HepG2 (cell line): ENCODE results near the gene ROBO3. TPM values are rescaled to one million over a fixed set of nuclear protein-coding genes. Genes with fewer than 3 reads are reported as not detected.
A peak's percentile ranks its signal among the peaks of the same experiment; 100 is the strongest.

Source experiments
- AGO1 ChIP-seq: fragments of 200-400 bp; formaldehyde crosslinking; IDR thresholded peaks from 2 replicates; pipeline ENCODE4 v1.6.1; 2017; ENCODE audit warnings: mild to moderate bottlenecking, low read depth, low read length, moderate library complexity; ENCODE audit not compliant: poor library complexity, severe bottlenecking
- FOSL1 ChIP-seq: sonication (generic); formaldehyde crosslinking; IDR thresholded peaks from 2 replicates; pipeline ENCODE4 v1.9.0; 2021; ENCODE audit warnings: missing genetic modification reagents, borderline replicate concordance
- HCFC1 ChIP-seq: fragments of 150-350 bp; IDR thresholded peaks from 2 replicates; pipeline ENCODE4 v1.6.1; 2014; ENCODE audit warnings: low read depth, low read length
- HOXA7 ChIP-seq: sonication (generic); formaldehyde crosslinking; IDR thresholded peaks from 2 replicates; pipeline ENCODE4 v1.8.1; 2022; ENCODE audit warnings: mild to moderate bottlenecking, missing genetic modification reagents, moderate library complexity
- KAT2B ChIP-seq: fragments of 150-350 bp; IDR thresholded peaks from 2 replicates; pipeline ENCODE4 v1.6.1; 2014; ENCODE audit warnings: low read depth, low read length, borderline replicate concordance
- MTF1 ChIP-seq: sonication (generic); formaldehyde crosslinking; IDR thresholded peaks from 2 replicates; pipeline ENCODE4 v1.5.0; 2020; ENCODE audit warnings: missing genetic modification reagents
- NCOR1 ChIP-seq: fragments of 200-600 bp; sonication (generic); IDR thresholded peaks from 2 replicates; pipeline ENCODE4 v1.7.0; 2017; ENCODE audit warnings: antibody characterized with exemption, low read length, borderline replicate concordance
- NONO ChIP-seq, 2 experiments: fragments of 450-650 bp in 1 of 2; sonication (generic) in 1 of 2; formaldehyde crosslinking in 1 of 2; IDR thresholded peaks in 1 of 2; conservative IDR thresholded peaks in 1 of 2; 2 replicates each; pipeline versions ENCODE4 v1.6.1 to v1.8.0; 2017 to 2022; ENCODE audit warnings: mild to moderate bottlenecking in 1 of 2, missing genetic modification reagents in 1 of 2, moderate library complexity in 1 of 2
- PAX8 ChIP-seq: sonication (generic); formaldehyde crosslinking; IDR thresholded peaks from 2 replicates; pipeline ENCODE4 v1.8.0; 2022; ENCODE audit warnings: mild to moderate bottlenecking, missing genetic modification reagents, borderline replicate concordance
- SMYD3 ChIP-seq: sonication (generic); formaldehyde crosslinking; IDR thresholded peaks from 2 replicates; pipeline ENCODE4 v1.8.1; 2023; ENCODE audit warnings: mild to moderate bottlenecking, missing genetic modification reagents
- ZKSCAN5 ChIP-seq: sonication (generic); formaldehyde crosslinking; IDR thresholded peaks from 2 replicates; pipeline ENCODE4 v1.5.1; 2020; ENCODE audit warnings: mild to moderate bottlenecking, missing genetic modification reagents
- ZNF138 ChIP-seq: sonication (generic); formaldehyde crosslinking; IDR thresholded peaks from 2 replicates; pipeline ENCODE4 v1.5.0; 2020; ENCODE audit warnings: mild to moderate bottlenecking, low read depth, missing genetic modification reagents
- ZNF24 ChIP-seq: fragments of 450-650 bp; IDR thresholded peaks from 2 replicates; pipeline ENCODE4 v1.6.1; 2017; ENCODE audit warnings: antibody characterized with exemption, mild to moderate bottlenecking
- ZNF33B ChIP-seq: sonication (generic); formaldehyde crosslinking; IDR thresholded peaks from 2 replicates; pipeline ENCODE4 v1.5.1; 2020; ENCODE audit warnings: mild to moderate bottlenecking, missing genetic modification reagents
- ZNF607 ChIP-seq: sonication (generic); formaldehyde crosslinking; IDR thresholded peaks from 2 replicates; pipeline ENCODE4 v1.5.1; 2020; ENCODE audit warnings: missing genetic modification reagents, mild to moderate bottlenecking, borderline replicate concordance
- ZNF709 ChIP-seq: sonication (generic); formaldehyde crosslinking; IDR thresholded peaks from 2 replicates; pipeline ENCODE4 v1.5.0; 2020; ENCODE audit warnings: mild to moderate bottlenecking, missing genetic modification reagents
- ZNF75D ChIP-seq: sonication (generic); formaldehyde crosslinking; IDR thresholded peaks from 2 replicates; pipeline ENCODE4 v1.8.1; 2023; ENCODE audit warnings: missing genetic modification reagents, mild to moderate bottlenecking, borderline replicate concordance
- polyA plus RNA-seq, 8 experiments: library from polyadenylated mRNA; depleted of rRNA in 3 of 8; stranded (reverse) in 7 of 8; unstranded in 1 of 8; fragments of >200 nt; fragmentation: Illumina TruSeq in 4 of 8; extraction: Trizol in 4 of 8; gene quantifications; 2 replicates each; pipeline versions ENCODE4 v1.2.1 to v1.2.3, GENCODE V29; 2011 to 2016; ENCODE audit warnings: low read depth in 4 of 8, missing spikeins in 1 of 8, mixed read lengths in 1 of 8; ENCODE audit not compliant: insufficient read depth in 1 of 8
- total RNA-seq, 5 experiments: library from RNA; depleted of rRNA; stranded (reverse); fragments of >200 nt; fragmentation: Illumina TruSeq; extraction: Trizol; gene quantifications; 2 replicates each; pipeline ENCODE4 v1.2.3, GENCODE V29; 2016; ENCODE audit warnings: low read depth in 1 of 5
- TF ChIP-seq, protein P1 (sequence below), 2 experiments: sonication (generic) in 1 of 2; formaldehyde crosslinking in 1 of 2; IDR thresholded peaks; 2 replicates each; pipeline versions ENCODE4 v1.5.1 to v1.6.1; 2011 to 2020; ENCODE audit warnings: borderline replicate concordance in 1 of 2, low read depth in 1 of 2, low read length in 1 of 2, mild to moderate bottlenecking in 1 of 2, missing genetic modification reagents in 1 of 2, moderate library complexity in 1 of 2
- TF ChIP-seq, protein P2 (sequence below): sonication (generic); formaldehyde crosslinking; conservative IDR thresholded peaks from 2 replicates; pipeline ENCODE4 v1.8.0; 2022; ENCODE audit warnings: low read depth, missing genetic modification reagents
- TF ChIP-seq, protein P3 (sequence below): sonication (generic); formaldehyde crosslinking; IDR thresholded peaks from 2 replicates; pipeline ENCODE4 v1.4.0; 2020; ENCODE audit warnings: mild to moderate bottlenecking, missing genetic modification reagents, borderline replicate concordance

Gene ROBO3
- total and polyA plus RNA-seq, 2 of the 13 experiments (the other 11 are each of a cell fraction or from before 2014, with no cell fraction given), result 0.07 to 2.4 TPM

DNA sequence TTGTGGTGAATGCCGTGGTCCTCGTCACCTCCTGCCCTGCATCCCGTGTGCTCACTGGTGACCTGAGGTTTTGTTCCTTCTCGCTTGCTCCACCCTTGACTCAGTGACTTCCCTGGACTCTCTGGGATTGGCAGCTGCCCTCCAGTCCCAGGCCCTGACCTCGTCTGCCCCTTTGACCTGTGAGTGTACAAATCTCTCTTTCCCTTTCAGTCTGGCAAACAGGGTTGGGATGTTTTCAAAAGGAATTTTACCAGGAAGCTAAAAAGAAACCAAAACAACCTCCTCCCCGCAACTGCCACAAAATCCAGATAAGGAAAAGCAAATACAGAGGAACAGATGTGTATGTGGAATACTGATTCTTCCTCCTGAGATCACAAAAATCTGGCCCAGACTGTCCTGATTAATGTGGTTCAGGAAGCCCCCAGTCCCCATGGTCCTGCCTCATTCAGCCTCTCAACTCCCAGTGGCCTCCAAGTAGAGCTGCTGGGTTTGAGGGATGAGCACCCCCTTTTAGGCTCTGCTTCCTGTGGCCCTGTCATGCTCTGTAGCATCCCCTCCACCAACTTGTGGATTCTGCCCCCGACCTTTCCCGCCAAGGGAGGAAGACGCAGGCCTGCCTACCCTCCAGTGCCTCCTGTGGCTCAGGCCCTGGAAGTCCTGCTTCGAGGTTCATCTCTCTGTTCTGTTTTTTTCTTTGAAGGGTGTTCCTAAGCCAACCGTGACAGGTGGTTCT, 17.3 kb downstream of the ROBO3 start (continued):
- TF ChIP-seq, protein P1, sequence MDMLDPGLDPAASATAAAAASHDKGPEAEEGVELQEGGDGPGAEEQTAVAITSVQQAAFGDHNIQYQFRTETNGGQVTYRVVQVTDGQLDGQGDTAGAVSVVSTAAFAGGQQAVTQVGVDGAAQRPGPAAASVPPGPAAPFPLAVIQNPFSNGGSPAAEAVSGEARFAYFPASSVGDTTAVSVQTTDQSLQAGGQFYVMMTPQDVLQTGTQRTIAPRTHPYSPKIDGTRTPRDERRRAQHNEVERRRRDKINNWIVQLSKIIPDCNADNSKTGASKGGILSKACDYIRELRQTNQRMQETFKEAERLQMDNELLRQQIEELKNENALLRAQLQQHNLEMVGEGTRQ (IDR thresholded peaks at IDR 0.05; ENCODE audit: low read depth, low read length), result no peak
- TF ChIP-seq, protein P1 (CRISPR knock-in tag; IDR thresholded peaks at IDR 0.05; ENCODE audit: borderline replicate concordance), result no peak
- TF ChIP-seq AGO1 (no peak), SMYD3 (CRISPR knock-in tag) (no peak; the same call in 1 of the 2 replicates), PAX8 (CRISPR knock-in tag) (no peak), MTF1 (CRISPR knock-in tag) (no peak), ZNF75D (CRISPR knock-in tag) (no peak), NCOR1 (peak; percentile 48; the same call in 1 of the 2 replicates), KAT2B (no peak), NONO (IDR thresholded peaks at IDR 0.05) (no peak), NONO (CRISPR knock-in tag; conservative IDR thresholded peaks at IDR 0.05) (no peak), ZNF709 (CRISPR knock-in tag) (no peak), ZKSCAN5 (CRISPR knock-in tag) (no peak), HCFC1 (no peak), ZNF607 (CRISPR knock-in tag) (no peak), ZNF138 (no peak), ZNF24 (no peak), HOXA7 (no peak), FOSL1 (CRISPR knock-in tag) (no peak), ZNF33B (CRISPR knock-in tag) (no peak)
- TF ChIP-seq, protein P2, sequence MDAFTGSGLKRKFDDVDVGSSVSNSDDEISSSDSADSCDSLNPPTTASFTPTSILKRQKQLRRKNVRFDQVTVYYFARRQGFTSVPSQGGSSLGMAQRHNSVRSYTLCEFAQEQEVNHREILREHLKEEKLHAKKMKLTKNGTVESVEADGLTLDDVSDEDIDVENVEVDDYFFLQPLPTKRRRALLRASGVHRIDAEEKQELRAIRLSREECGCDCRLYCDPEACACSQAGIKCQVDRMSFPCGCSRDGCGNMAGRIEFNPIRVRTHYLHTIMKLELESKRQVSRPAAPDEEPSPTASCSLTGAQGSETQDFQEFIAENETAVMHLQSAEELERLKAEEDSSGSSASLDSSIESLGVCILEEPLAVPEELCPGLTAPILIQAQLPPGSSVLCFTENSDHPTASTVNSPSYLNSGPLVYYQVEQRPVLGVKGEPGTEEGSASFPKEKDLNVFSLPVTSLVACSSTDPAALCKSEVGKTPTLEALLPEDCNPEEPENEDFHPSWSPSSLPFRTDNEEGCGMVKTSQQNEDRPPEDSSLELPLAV (CRISPR knock-in tag), result no peak
- TF ChIP-seq, protein P3, sequence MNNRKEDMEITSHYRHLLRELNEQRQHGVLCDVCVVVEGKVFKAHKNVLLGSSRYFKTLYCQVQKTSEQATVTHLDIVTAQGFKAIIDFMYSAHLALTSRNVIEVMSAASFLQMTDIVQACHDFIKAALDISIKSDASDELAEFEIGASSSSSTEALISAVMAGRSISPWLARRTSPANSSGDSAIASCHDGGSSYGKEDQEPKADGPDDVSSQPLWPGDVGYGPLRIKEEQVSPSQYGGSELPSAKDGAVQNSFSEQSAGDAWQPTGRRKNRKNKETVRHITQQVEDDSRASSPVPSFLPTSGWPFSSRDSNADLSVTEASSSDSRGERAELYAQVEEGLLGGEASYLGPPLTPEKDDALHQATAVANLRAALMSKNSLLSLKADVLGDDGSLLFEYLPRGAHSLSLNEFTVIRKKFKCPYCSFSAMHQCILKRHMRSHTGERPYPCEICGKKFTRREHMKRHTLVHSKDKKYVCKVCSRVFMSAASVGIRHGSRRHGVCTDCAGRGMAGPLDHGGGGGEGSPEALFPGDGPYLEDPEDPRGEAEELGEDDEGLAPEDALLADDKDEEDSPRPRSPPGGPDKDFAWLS (CRISPR knock-in tag), result no peak
